Measurements from ENCODE around the gene ARMC2. TPM values are rescaled to one million over a fixed set of nuclear protein-coding genes. Genes with fewer than 3 reads are reported as not detected.

The ARMC2 gene
- total RNA-seq, 3 donors from 2014 or later = 4.3 to 7.9 (median 7.2) TPM

DNA sequence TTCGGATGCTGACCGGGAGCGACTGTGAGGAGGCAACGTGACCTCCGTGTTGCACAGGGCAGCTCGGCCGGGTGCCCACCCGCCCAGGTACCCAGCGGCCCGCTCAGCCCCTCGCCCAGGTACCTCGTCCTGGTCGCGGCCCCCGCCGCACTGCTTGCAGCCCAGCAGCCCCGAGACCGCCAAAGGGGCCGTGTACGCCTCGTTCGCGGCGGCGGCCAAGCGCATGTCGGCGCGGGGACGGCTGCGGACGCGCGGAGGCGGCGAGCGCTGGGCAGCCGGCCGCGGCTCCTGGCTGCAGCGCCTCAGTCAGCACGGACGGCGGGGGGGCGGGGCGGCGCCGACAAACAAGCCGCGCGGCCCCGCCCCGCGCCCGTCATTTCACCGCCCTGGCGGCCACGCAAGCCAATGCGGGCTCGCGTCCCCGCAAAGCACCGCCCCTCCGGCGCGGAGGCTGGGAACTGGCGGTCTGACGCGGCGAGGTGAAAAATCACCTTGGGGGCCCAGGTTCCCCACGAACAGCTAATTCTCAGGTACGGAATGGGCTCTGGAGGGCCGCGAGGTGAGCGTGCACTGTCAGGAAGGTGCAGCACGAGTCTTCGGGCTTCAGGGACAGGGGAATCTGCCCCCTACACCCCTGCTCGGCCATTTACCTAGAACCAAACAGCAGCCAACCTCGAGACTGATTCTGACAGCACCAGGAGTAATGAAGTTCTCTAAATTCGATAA is 161.2 kb downstream of the ARMC2 start:
- peak overlapping the region; percentile 91 to 94 (median 91) for H3K4me3 ChIP-seq
- H3K27me3 ChIP-seq = no peaks in the 10 kb centered on the region
- intact Hi-C loops (cut with DNase I; ENCODE audit: low total_unique reads) = no loop called here
- TF ChIP-seq, protein P1, sequence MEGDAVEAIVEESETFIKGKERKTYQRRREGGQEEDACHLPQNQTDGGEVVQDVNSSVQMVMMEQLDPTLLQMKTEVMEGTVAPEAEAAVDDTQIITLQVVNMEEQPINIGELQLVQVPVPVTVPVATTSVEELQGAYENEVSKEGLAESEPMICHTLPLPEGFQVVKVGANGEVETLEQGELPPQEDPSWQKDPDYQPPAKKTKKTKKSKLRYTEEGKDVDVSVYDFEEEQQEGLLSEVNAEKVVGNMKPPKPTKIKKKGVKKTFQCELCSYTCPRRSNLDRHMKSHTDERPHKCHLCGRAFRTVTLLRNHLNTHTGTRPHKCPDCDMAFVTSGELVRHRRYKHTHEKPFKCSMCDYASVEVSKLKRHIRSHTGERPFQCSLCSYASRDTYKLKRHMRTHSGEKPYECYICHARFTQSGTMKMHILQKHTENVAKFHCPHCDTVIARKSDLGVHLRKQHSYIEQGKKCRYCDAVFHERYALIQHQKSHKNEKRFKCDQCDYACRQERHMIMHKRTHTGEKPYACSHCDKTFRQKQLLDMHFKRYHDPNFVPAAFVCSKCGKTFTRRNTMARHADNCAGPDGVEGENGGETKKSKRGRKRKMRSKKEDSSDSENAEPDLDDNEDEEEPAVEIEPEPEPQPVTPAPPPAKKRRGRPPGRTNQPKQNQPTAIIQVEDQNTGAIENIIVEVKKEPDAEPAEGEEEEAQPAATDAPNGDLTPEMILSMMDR (IDR thresholded peaks at IDR 0.05) = peak; percentile 34 to 73 (median 47)
- TF ChIP-seq POLR2AphosphoS5 (IDR thresholded peaks at IDR 0.05) (peak; percentile 53 to 95 (median 85)), POLR2A (IDR thresholded peaks at IDR 0.05) (peak; percentile 85)
- H3K27ac ChIP-seq = peak overlapping the region; percentile 98
- peaks cover 0 to 5% of the 10 kb centered on the region in 2 donors for H3K4me1 ChIP-seq
- DNase-seq (ENCODE audit: low spot score in 2 of 2) = peak; percentile 91 to 93
- no peaks in the 10 kb centered on the region for H3K36me3 ChIP-seq
- H3K9me3 ChIP-seq = no peaks in the 10 kb centered on the region

DNA sequence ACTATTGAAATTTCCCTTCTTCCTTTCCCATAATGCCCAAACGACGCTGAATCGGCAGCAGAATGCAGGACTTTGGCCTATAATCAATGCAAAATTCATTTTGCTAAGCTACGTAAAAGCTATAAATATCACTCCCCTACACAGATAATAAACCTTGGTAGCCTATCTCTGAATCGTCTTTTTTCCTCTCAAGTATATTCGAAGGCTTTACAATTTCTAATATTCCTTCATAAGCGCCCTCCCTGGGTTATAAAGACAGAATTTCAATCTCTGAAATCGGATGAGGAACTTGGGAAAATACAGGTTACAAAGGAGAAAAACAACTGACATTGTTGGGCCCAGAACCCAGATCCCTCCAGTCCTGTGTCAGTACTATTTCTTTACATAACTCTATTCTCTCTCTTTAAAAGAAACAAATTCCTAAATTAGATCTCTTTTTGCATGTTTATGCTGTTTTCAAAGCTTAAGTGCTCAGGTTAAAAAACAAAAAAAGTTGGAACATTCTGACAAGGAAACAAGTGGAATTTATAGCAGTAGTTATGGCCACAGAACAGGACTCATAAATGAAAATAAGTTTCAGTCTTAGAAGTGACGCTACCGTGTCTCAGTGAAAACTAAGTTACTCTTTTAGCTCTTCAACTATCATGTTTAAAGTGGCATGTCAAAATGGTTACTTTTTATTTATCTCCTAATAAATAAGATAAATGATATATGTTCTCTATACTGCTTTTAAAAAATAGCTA is 161.9 kb downstream of the ARMC2 start:
- H3K9me3 ChIP-seq = no peaks in the 10 kb centered on the region
- peak overlapping the region; percentile 98 for H3K27ac ChIP-seq
- intact Hi-C loops (cut with DNase I; ENCODE audit: low total_unique reads) = no loop called here
- peak overlapping the region; percentile 91 to 94 (median 91) for H3K4me3 ChIP-seq
- peaks cover 2 to 5% of the 10 kb centered on the region in 2 donors for H3K4me1 ChIP-seq
- no peaks in the 10 kb centered on the region for H3K27me3 ChIP-seq
- no peak for TF ChIP-seq POLR2A (IDR thresholded peaks at IDR 0.05)
- TF ChIP-seq POLR2AphosphoS5 (IDR thresholded peaks at IDR 0.05) = no peak
- TF ChIP-seq, protein P1 (IDR thresholded peaks at IDR 0.05) = no peak
- DNase-seq (ENCODE audit: low spot score in 2 of 2) = no peak
- no peaks in the 10 kb centered on the region for H3K36me3 ChIP-seq

DNA sequence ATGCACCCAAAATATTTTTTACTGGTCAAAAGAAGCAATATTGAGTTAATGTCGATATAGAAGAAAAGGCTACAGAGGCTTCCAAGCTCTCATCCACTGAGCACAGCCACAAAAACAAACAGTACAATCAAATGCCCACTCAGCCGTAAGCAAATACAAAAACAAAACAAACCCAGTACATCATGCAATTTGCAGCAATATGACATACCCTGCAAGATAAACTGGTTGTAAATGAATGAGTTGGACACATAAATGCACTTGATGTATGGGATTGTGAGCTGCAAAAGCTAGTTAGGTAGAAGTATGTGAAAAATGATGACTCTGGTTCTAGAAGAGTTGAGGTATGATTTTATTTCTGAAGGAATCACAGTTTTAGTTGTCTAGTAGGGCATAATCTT is 162.5 kb downstream of the ARMC2 start:
- no peaks in the 10 kb centered on the region for H3K27me3 ChIP-seq
- H3K4me1 ChIP-seq = peaks cover 2 to 5% of the 10 kb centered on the region in 2 donors
- intact Hi-C loops (cut with DNase I; ENCODE audit: low total_unique reads) = no loop called here
- DNase-seq (ENCODE audit: low spot score in 2 of 2) = no peak
- TF ChIP-seq POLR2AphosphoS5 (IDR thresholded peaks at IDR 0.05) (no peak), POLR2A (IDR thresholded peaks at IDR 0.05) (no peak)
- TF ChIP-seq, protein P1 (IDR thresholded peaks at IDR 0.05) = no peak
- H3K36me3 ChIP-seq = no peaks in the 10 kb centered on the region
- no peaks in the 10 kb centered on the region for H3K9me3 ChIP-seq
- peak overlapping the region in 1 of 3 donors; percentile 94 for H3K4me3 ChIP-seq
- H3K27ac ChIP-seq = peak overlapping the region; percentile 98

DNA sequence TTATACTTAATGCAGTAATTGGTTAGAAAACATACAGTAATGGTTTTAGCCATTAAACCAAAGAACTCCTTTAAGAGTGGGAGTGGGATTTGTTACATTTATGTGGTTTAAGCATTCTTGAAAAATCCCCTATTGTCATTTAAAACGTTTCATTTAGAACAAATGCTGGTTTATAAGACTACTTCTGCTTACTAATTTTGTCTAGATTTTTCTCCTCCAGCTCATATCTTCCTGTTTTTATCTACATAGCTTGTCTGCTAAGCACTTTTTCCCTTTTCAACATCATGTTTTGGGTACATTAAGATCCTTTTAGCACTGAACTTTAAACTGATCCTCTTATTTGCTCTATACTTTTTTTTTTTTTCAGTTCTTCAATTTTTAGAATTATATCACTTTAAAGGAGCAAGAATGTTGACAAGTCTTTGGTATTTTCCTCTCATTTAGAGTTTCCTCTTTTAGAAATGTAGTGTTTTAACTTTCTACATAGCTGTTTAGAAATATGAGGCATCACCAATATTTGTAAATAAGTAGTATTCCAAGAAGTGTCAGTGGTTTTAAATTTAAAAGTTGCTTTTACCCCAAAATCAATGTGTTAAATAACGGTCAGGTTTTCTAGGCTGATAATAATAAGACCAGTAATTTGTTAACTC is 165.6 kb downstream of the ARMC2 start:
- H3K36me3 ChIP-seq = no peaks in the 10 kb centered on the region
- no peak overlapping the region for H3K4me3 ChIP-seq
- H3K4me1 ChIP-seq = peaks cover 2 to 5% of the 10 kb centered on the region in 2 donors
- TF ChIP-seq, protein P1 (IDR thresholded peaks at IDR 0.05) = no peak
- TF ChIP-seq POLR2A (IDR thresholded peaks at IDR 0.05) (no peak), POLR2AphosphoS5 (IDR thresholded peaks at IDR 0.05) (no peak)
- no peaks in the 10 kb centered on the region for H3K9me3 ChIP-seq
- intact Hi-C loops (cut with DNase I; ENCODE audit: low total_unique reads) = no loop called here
- no peaks in the 10 kb centered on the region for H3K27me3 ChIP-seq
- no peak for DNase-seq (ENCODE audit: low spot score in 2 of 2)
- peak overlapping the region in 1 of 2 donors; percentile 29 for H3K27ac ChIP-seq
